Measurements from ENCODE around the gene SPEF1. TPM values are rescaled to one million over a fixed set of nuclear protein-coding genes. Genes with fewer than 3 reads are reported as not detected.

SPEF1 gene
- total and polyA plus RNA-seq, 2 experiments from 2014 or later = 1.2 to 1.6 TPM

GRCh38 chr20:3798373-3798768 lies 17.1 kb upstream of the SPEF1 start:
- TF ChIP-seq CTCF (IDR thresholded peaks at IDR 0.05; ENCODE audit: low read depth, low read length) = no peak
- no peak for DNase-seq (ENCODE audit: low read depth in 1 of 2, low spot score in 1 of 2)
- H3K4me1 ChIP-seq (ENCODE audit: low read depth) = peaks cover 10% of the 10 kb centered on the region
- H3K27ac ChIP-seq = no peak overlapping the region
- H3K36me3 ChIP-seq = no peaks in the 10 kb centered on the region
- no peak overlapping the region for H3K4me3 ChIP-seq
- no peaks in the 10 kb centered on the region for H3K9me3 ChIP-seq (ENCODE audit: low read depth)
- no peaks in the 10 kb centered on the region for H3K27me3 ChIP-seq

GRCh38 chr20:3797592-3798372 lies 16.5 kb upstream of the SPEF1 start:
- Histone ChIP-seq H3K4me1 (ENCODE audit: low read depth) (peaks cover 10% of the 10 kb centered on the region), H3K36me3 (no peaks in the 10 kb centered on the region), H3K9me3 (ENCODE audit: low read depth) (no peaks in the 10 kb centered on the region), H3K4me3 (peak overlapping the region; percentile 49), H3K27me3 (no peaks in the 10 kb centered on the region), H3K27ac (no peak overlapping the region)
- TF ChIP-seq CTCF (IDR thresholded peaks at IDR 0.05; ENCODE audit: low read depth, low read length) = no peak
- no peak for DNase-seq (ENCODE audit: low read depth in 1 of 2, low spot score in 1 of 2)

- no peaks in the 10 kb centered on the region for H3K36me3 ChIP-seq
- TF ChIP-seq CTCF (IDR thresholded peaks at IDR 0.05; ENCODE audit: low read depth, low read length) = no peak
- no peak for DNase-seq (ENCODE audit: low read depth in 1 of 2, low spot score in 1 of 2)
- H3K4me1 ChIP-seq (ENCODE audit: low read depth) = peaks cover 10% of the 10 kb centered on the region
- peak overlapping the region; percentile 49 for H3K4me3 ChIP-seq
- no peaks in the 10 kb centered on the region for H3K9me3 ChIP-seq (ENCODE audit: low read depth)
- H3K27ac ChIP-seq = no peak overlapping the region
- no peaks in the 10 kb centered on the region for H3K27me3 ChIP-seq
These were observed 15.9 kb upstream of the SPEF1 start for GRCh38 chr20:3797226-3797545.

GRCh38 chr20:3796477-3797225 lies 15.4 kb upstream of the SPEF1 start:
- TF ChIP-seq CTCF (IDR thresholded peaks at IDR 0.05; ENCODE audit: low read depth, low read length) = no peak
- H3K36me3 ChIP-seq = no peaks in the 10 kb centered on the region
- H3K27me3 ChIP-seq = no peaks in the 10 kb centered on the region
- no peaks in the 10 kb centered on the region for H3K9me3 ChIP-seq (ENCODE audit: low read depth)
- H3K27ac ChIP-seq = no peak overlapping the region
- peak overlapping the region; percentile 49 for H3K4me3 ChIP-seq
- DNase-seq (ENCODE audit: low read depth in 1 of 2, low spot score in 1 of 2) = no peak
- H3K4me1 ChIP-seq (ENCODE audit: low read depth) = peaks cover 10% of the 10 kb centered on the region

- DNase-seq (ENCODE audit: low read depth in 1 of 2, low spot score in 1 of 2) = peak; percentile 93 to 94
- Histone ChIP-seq H3K4me3 (peak within 1 kb of the TSS; percentile 49), H3K27ac (no peak within 1 kb of the TSS), H3K4me1 (ENCODE audit: low read depth) (peaks cover 10% of the 10 kb centered on the region), H3K9me3 (ENCODE audit: low read depth) (no peaks in the 10 kb centered on the region), H3K27me3 (no peaks in the 10 kb centered on the region), H3K36me3 (no peaks in the 10 kb centered on the region)
- TF ChIP-seq CTCF (IDR thresholded peaks at IDR 0.05; ENCODE audit: low read depth, low read length) = peak; percentile 37
These were observed 14.5 kb upstream of the SPEF1 start, which contains the start of gene CDC25B for GRCh38 chr20:3795511-3796468. TSS of gene CDC25B (plus strand) at chr20:3796310. CDS start at chr20:3796532, 222 bp downstream.
